HG03521 (cell line): ENCODE results near the gene CREG2.

Experiments
- ATAC-seq: cut with Tn5 transposase; IDR thresholded peaks from one replicate; pipeline ENCODE4 v1.9.1; 2021; ENCODE audit warnings: mild to moderate bottlenecking, moderate library complexity; ENCODE audit not compliant: unreplicated experiment

CREG2 gene

GRCh38 chr2:101387151-101387834, at the start of gene CREG2:
Gene CREG2, minus strand, starts transcription at chr2:101387503. Its CDS starts 46 bp downstream, at chr2:101387457.
- ATAC-seq = no peak

GRCh38 chr2:101435001-101435862, 47.9 kb upstream of the CREG2 start:
- ATAC-seq = no peak

- no peak for ATAC-seq
Measured at GRCh38 chr2:101433465-101433864, 46.2 kb upstream of the CREG2 start.

GRCh38 chr2:101432411-101433181, 45.3 kb upstream of the CREG2 start:
- ATAC-seq = no peak

- ATAC-seq = no peak
Measured at GRCh38 chr2:101431486-101431885, 44.2 kb upstream of the CREG2 start.

- no peak for ATAC-seq
Measured at GRCh38 chr2:101430156-101430555, 42.9 kb upstream of the CREG2 start.

GRCh38 chr2:101429453-101429852, 42.1 kb upstream of the CREG2 start:
- no peak for ATAC-seq

- no peak for ATAC-seq
Measured at GRCh38 chr2:101428422-101429176, 41.3 kb upstream of the CREG2 start.

GRCh38 chr2:101427743-101428142, 40.4 kb upstream of the CREG2 start:
- ATAC-seq = no peak

GRCh38 chr2:101427240-101427639, 39.9 kb upstream of the CREG2 start:
- no peak for ATAC-seq

- no peak for ATAC-seq
Measured at GRCh38 chr2:101426822-101427221, 39.5 kb upstream of the CREG2 start.

GRCh38 chr2:101420623-101421022, 33.3 kb upstream of the CREG2 start:
- ATAC-seq = no peak

- no peak for ATAC-seq
Measured at GRCh38 chr2:101419096-101419663, 31.9 kb upstream of the CREG2 start.

- ATAC-seq = no peak
Measured at GRCh38 chr2:101418460-101419095, 31.3 kb upstream of the CREG2 start.

- ATAC-seq = no peak
Measured at GRCh38 chr2:101416609-101417008, 29.3 kb upstream of the CREG2 start.

- no peak for ATAC-seq
Measured at GRCh38 chr2:101415884-101416283, 28.6 kb upstream of the CREG2 start.

GRCh38 chr2:101415220-101415619, 27.9 kb upstream of the CREG2 start:
- no peak for ATAC-seq

GRCh38 chr2:101412092-101412694, 24.9 kb upstream of the CREG2 start:
- ATAC-seq = no peak

GRCh38 chr2:101410746-101411145, 23.4 kb upstream of the CREG2 start:
- ATAC-seq = no peak
